Measurements from ENCODE around the gene CSH2. TPM values are rescaled to one million over a fixed set of nuclear protein-coding genes. Genes with fewer than 3 reads are reported as not detected.
"Not testable (repeated sequence)": the region's sequence is repeated elsewhere in the genome, so short reads cannot be mapped to it uniquely, and the experiment has no call there.

CSH2 gene
- total RNA-seq, 1 donor from 2014 or later: not detected

DNA sequence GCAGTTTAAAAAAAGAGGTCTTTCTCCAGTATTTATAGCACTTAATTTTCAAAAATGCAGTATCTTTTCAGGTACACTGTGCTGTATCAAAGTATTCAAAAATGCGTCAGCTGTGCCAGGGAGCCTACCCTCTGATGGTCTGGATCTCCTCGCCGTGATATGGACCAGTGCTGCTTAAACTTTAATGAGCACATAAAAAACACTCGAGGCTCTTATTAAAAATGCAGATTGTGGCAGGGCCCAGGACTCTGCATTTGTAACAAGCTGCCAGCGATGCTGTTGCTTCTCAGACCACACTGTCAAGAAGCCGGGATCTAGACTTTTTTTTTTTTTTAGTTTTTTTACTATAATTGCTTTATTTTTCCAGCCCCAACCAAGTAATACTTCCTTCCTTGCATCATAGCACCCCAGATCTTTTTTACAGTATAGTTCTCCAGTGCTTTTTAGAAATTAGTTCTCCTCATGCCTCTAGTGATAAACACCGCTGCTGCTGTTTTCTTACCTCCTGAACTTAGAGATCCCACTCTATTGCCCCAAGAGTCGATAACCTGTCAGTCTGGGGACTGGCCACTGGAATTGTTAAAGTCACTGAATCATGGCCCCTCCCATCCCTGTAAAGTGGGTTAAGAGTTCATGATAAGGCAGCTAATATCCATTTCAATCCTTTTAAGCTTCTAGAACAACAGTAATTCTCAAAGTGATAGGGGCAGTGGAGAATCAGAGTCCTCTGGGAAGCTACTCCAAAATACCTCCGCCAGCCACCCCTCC lies 29.4 kb downstream of the CSH2 start:
- Histone ChIP-seq H3K4me3 (ENCODE audit: low read depth, low read length) (no peak overlapping the region), H3K27me3 (ENCODE audit: control insufficient read depth, insufficient read depth, low read length) (no peaks in the 10 kb centered on the region), H3K36me3 (ENCODE audit: control insufficient read depth, insufficient read depth, low read length) (no peaks in the 10 kb centered on the region)
- DNase-seq (ENCODE audit: low read depth): no peak
- TF ChIP-seq, protein P1, sequence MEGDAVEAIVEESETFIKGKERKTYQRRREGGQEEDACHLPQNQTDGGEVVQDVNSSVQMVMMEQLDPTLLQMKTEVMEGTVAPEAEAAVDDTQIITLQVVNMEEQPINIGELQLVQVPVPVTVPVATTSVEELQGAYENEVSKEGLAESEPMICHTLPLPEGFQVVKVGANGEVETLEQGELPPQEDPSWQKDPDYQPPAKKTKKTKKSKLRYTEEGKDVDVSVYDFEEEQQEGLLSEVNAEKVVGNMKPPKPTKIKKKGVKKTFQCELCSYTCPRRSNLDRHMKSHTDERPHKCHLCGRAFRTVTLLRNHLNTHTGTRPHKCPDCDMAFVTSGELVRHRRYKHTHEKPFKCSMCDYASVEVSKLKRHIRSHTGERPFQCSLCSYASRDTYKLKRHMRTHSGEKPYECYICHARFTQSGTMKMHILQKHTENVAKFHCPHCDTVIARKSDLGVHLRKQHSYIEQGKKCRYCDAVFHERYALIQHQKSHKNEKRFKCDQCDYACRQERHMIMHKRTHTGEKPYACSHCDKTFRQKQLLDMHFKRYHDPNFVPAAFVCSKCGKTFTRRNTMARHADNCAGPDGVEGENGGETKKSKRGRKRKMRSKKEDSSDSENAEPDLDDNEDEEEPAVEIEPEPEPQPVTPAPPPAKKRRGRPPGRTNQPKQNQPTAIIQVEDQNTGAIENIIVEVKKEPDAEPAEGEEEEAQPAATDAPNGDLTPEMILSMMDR (IDR thresholded peaks at IDR 0.05; ENCODE audit: insufficient read depth, low read length, poor library complexity, severe bottlenecking): no peak

DNA sequence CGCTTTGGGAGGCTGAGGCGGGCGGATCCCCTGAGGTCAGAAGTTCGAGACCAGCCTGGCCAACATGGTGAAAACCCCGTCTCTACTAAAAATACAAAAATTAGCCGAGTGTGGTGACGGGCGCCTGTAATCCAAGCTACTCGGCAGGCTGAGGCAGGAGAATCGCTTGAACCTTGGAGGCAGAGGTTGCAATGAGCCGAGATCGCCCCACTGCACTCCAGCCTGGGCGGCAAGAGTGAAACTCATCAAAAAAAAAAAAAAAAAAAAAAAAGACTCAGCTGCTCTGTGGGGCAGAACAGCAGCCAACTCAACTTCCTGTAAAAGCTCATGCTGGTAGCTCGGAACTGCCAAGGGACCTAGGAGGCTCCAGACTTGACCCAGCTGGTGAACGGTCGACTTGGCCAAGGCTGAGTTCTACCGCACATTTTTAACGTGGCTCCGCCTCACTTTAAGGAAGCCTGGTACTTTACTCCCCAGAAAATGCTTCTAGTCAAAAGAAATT lies 30.0 kb downstream of the CSH2 start:
- peak overlapping the region; percentile 40 for H3K4me3 ChIP-seq (ENCODE audit: low read depth, low read length)
- H3K36me3 ChIP-seq (ENCODE audit: control insufficient read depth, insufficient read depth, low read length); DNase-seq (ENCODE audit: low read depth); H3K27me3 ChIP-seq (ENCODE audit: control insufficient read depth, insufficient read depth, low read length): not testable (repeated sequence)

DNA sequence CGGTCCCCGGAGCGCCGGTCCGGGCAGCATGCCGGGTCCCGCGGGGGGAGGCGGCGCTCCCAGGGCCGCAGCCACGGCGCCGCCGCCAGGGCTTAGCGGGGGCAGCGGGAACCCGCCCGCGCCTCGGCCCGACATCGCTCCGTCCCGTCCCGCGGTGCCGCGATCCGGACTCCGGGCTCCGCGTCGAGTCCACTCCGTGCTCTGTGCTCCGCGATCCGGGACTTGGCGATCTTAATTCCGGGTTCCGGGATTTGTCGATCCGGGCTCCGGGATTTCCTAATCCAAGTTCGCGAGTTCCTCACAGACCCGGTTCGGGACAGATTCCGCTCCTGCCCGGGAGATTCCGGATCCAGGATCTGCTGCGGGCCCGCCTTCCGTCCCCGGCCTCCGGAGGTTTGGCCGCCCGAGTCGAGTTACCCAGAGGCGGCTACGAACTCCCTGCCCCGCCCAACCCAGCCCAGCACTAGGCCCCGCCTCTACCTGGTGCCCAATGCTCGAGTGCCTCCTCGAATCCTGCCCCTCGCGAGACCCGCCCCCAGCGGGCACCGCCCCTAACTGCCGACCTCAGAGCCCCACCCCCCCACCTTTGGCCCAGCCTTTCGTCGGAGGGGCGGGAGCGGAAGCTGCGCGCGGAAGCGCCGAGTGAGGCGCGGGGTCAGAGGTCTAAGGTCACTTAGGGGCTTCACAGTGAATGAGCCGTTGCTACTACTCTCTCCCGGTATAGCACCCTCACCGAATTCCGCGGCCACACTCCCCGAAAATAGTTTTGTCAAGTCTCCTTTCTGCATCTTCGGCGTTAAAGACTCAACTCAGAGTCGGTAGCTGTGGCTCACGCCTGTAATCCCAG lies 30.7 kb downstream of the CSH2 start, which contains the start of gene SMARCD2:
TSS of gene SMARCD2 (minus strand) at position 146 of the 847 bp plus-strand sequence. CDS start at position 135, 11 bp downstream.
- H3K36me3 ChIP-seq (ENCODE audit: control insufficient read depth, insufficient read depth, low read length): no peaks in the 10 kb centered on the region
- no peaks in the 10 kb centered on the region for H3K27me3 ChIP-seq (ENCODE audit: control insufficient read depth, insufficient read depth, low read length)
- TF ChIP-seq, protein P1 (IDR thresholded peaks at IDR 0.05; ENCODE audit: insufficient read depth, low read length, poor library complexity, severe bottlenecking): no peak
- peak within 1 kb of the TSS; percentile 76 for H3K4me3 ChIP-seq (ENCODE audit: low read depth, low read length)
- peak; percentile 85 for DNase-seq (ENCODE audit: low read depth)

DNA sequence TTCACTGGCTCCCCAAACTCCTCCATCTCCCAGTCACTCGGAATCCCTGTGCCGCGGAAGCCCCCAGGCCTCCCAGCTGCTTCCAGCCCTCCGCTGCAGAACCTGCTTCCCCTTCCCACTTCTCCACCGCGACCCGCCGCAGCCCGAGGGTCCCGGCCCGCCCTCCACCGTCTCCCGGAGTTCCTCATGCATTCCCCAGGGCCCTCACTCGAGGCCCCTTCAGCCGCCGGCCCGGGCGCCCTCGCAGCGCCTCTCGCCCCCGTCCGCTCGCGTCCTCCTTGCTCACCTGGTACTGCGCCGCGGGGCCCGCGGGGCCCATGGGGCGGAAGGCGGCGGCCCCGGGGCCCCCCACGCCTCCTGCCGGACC lies 31.3 kb downstream of the CSH2 start:
- no peak for DNase-seq (ENCODE audit: low read depth)
- H3K27me3 ChIP-seq (ENCODE audit: control insufficient read depth, insufficient read depth, low read length): no peaks in the 10 kb centered on the region
- TF ChIP-seq, protein P1 (IDR thresholded peaks at IDR 0.05; ENCODE audit: insufficient read depth, low read length, poor library complexity, severe bottlenecking): no peak

DNA sequence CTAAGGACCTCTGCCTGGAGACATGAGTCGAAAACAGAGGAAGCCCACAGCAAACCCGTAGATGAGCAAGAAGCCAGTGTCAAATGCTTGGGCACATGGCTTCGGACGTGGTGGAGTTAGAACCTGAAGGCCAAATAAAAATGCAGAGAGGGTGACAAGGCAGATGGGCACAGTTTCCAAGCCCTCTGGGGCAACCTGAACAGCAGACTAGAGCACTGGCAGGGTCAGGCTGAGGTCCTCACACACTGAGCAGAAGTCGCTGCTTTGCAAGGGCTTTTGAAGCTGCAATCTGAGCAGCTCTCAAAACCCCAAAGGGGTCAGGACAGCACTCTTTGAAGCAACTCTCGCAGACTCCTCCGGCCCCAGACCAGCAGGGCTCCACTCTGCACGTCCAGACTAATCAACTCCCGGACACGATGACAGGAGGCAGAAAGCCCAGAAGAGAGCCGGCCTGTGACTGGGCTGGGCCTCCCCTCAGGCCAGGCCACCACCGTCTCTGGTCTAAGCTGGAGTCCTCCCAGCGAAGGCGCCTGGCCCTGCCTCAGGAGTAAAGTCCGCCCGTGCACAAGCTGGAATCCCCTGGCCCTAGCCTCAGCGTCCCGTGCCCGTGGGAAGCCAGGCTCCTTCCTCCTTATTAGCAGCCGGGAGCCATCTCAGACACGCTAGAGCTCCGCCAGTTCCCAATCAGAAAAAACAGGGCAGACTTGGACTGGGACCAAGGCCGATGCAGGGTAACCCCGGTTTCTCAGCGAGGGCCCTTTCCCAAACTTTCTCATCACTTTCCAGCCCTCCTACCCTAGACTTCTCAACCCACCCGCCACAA lies 31.9 kb downstream of the CSH2 start:
- Histone ChIP-seq H3K27me3 (ENCODE audit: control insufficient read depth, insufficient read depth, low read length) (no peaks in the 10 kb centered on the region), H3K36me3 (ENCODE audit: control insufficient read depth, insufficient read depth, low read length) (no peaks in the 10 kb centered on the region), H3K4me3 (ENCODE audit: low read depth, low read length) (peak overlapping the region; percentile 76)
- DNase-seq (ENCODE audit: low read depth): no peak
- TF ChIP-seq, protein P1 (IDR thresholded peaks at IDR 0.05; ENCODE audit: insufficient read depth, low read length, poor library complexity, severe bottlenecking): no peak

More for the DNA sequence above, 31.3 kb downstream of the CSH2 start:
- Histone ChIP-seq H3K4me3 (ENCODE audit: low read depth, low read length) (peak overlapping the region; percentile 76), H3K36me3 (ENCODE audit: control insufficient read depth, insufficient read depth, low read length) (no peaks in the 10 kb centered on the region)

All from kidney epithelial cell (primary cell).